Subcutaneous adipose tissue (tissue), 4 donors: ENCODE results near the gene AMHR2. TPM values are rescaled to one million over a fixed set of nuclear protein-coding genes. Genes with fewer than 3 reads are reported as not detected.

Experiments
- CTCF ChIP-seq: fragments of 450-650 bp; IDR thresholded peaks from one replicate; pipeline ENCODE4 v1.5.1; 2016; ENCODE audit warnings: low read depth, mild to moderate bottlenecking, control low read depth, antibody characterized with exemption, moderate library complexity
- total RNA-seq, 4 donors: library from RNA; depleted of rRNA; stranded (reverse); fragments of >200 nt; gene quantifications; one replicate each; pipeline ENCODE4 v1.1.0, GENCODE V29; 2016

Gene AMHR2
- total RNA-seq, 4 donors from 2014 or later = 0.22 TPM; not detected in 3

GRCh38 chr12:53425515-53426150 is 2.0 kb downstream of the AMHR2 start:
- no peak for TF ChIP-seq CTCF

- no peak for TF ChIP-seq CTCF
Measured at GRCh38 chr12:53427905-53428594, 4.4 kb downstream of the AMHR2 start.

GRCh38 chr12:53428741-53429140 is 5.1 kb downstream of the AMHR2 start:
- TF ChIP-seq CTCF = no peak

GRCh38 chr12:53430116-53430515 is 6.5 kb downstream of the AMHR2 start:
- TF ChIP-seq CTCF = no peak

GRCh38 chr12:53431187-53431586 is 7.5 kb downstream of the AMHR2 start:
- TF ChIP-seq CTCF = no peak

GRCh38 chr12:53441040-53441833 is 17.6 kb downstream of the AMHR2 start, which contains the start of gene PRR13:
Gene PRR13 (plus strand): TSS chr12:53441734. CDS start chr12:53442715, 981 bp downstream.
- TF ChIP-seq CTCF = no peak

- no peak for TF ChIP-seq CTCF
Measured at GRCh38 chr12:53443955-53444354, 20.3 kb downstream of the AMHR2 start.
